ENCODE results near the gene MRPL30.
"Not testable (repeated sequence)": the region's sequence is repeated elsewhere in the genome, so short reads cannot be mapped to it uniquely, and the experiment has no call there.

Gene MRPL30

GRCh38 chr2:99187011-99187410 lies 6.0 kb downstream of the MRPL30 start:
- no peak for FAIRE-seq

GRCh38 chr2:99188357-99188756 lies 7.4 kb downstream of the MRPL30 start:
- FAIRE-seq = no peak

- no peak for FAIRE-seq
Measured at GRCh38 chr2:99190548-99190947, 9.6 kb downstream of the MRPL30 start.

GRCh38 chr2:99192364-99192763 lies 11.4 kb downstream of the MRPL30 start:
- FAIRE-seq = not testable (repeated sequence)

GRCh38 chr2:99198103-99198841 lies 17.3 kb downstream of the MRPL30 start:
- FAIRE-seq = no peak

GRCh38 chr2:99200076-99200800 lies 19.3 kb downstream of the MRPL30 start:
- no peak for FAIRE-seq

- FAIRE-seq = no peak
Measured at GRCh38 chr2:99201959-99202678, 21.1 kb downstream of the MRPL30 start.

GRCh38 chr2:99205491-99205890 lies 24.5 kb downstream of the MRPL30 start:
- FAIRE-seq = no peak

GRCh38 chr2:99216096-99216495 lies 35.1 kb downstream of the MRPL30 start:
- FAIRE-seq = no peak

- FAIRE-seq = no peak
Measured at GRCh38 chr2:99217929-99218501, 37.0 kb downstream of the MRPL30 start.

GRCh38 chr2:99233177-99233576 lies 52.2 kb downstream of the MRPL30 start:
- FAIRE-seq = not testable (repeated sequence)

- no peak for FAIRE-seq
Measured at GRCh38 chr2:99238599-99238998, 57.6 kb downstream of the MRPL30 start.

GRCh38 chr2:99240431-99240830 lies 59.4 kb downstream of the MRPL30 start:
- no peak for FAIRE-seq

- no peak for FAIRE-seq
Measured at GRCh38 chr2:99242151-99242550, 61.2 kb downstream of the MRPL30 start.
